Ishikawa (cell line): Measurements from ENCODE around the gene QTRT2.

Source experiments
- EGR1 ChIP-seq: IDR thresholded peaks from 2 replicates; pipeline ENCODE4 v1.6.1; 2012
- EP300 ChIP-seq: IDR thresholded peaks from 2 replicates; pipeline ENCODE4 v1.6.1; 2012; ENCODE audit warnings: borderline replicate concordance
- FOXM1 ChIP-seq: IDR thresholded peaks from 2 replicates; pipeline ENCODE4 v1.6.1; 2012; ENCODE audit warnings: low read depth, borderline replicate concordance
- MAX ChIP-seq: IDR thresholded peaks from 2 replicates; pipeline ENCODE4 v1.6.1; 2012
- TEAD4 ChIP-seq: IDR thresholded peaks from 2 replicates; pipeline ENCODE4 v1.6.1; 2012
- ZBTB7A ChIP-seq: IDR thresholded peaks from 2 replicates; pipeline ENCODE4 v1.6.1; 2012; ENCODE audit warnings: low read depth

DNA sequence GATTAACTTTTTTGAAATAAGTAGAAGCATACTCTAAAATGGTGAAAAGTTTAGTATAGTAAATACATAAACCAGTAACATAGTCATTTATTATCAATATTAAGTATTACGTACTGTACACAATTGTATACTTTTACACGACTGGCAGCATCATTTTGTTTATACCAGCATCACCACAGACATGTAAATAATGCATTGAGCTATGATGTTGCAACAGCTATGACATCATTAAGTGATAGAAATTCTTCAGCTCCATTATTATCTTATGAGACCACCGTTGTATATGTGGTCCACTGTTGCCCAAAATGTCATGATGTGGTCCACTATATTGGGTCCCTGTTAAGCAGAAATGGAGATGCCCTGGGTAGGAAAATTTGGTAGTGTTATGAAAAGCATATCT lies 71.0 kb downstream of the QTRT2 start:
- TF ChIP-seq MAX (no peak), FOXM1 (no peak), EGR1 (no peak), EP300 (no peak), ZBTB7A (no peak), TEAD4 (no peak)
